Neural cell (in vitro differentiated cells): ENCODE measurements around the gene ARFRP1. TPM values are rescaled to one million over a fixed set of nuclear protein-coding genes. Genes with fewer than 3 reads are reported as not detected.

Experiments used
- H2AFZ ChIP-seq: fragments of 200-600, 300-800 bp; sonication (generic), shearing (Covaris generic); 2 replicates; pipeline ENCODE4 v1.6.0; 2014; ENCODE audit warnings: low read depth, mild to moderate bottlenecking, antibody characterized with exemption, low read length, moderate library complexity
- H3F3A ChIP-seq: fragments of 200-600 bp; shearing (Covaris generic); 2 replicates; pipeline ENCODE4 v1.6.1; 2016; ENCODE audit warnings: mild to moderate bottlenecking, moderate library complexity, mixed read lengths, antibody characterized with exemption, low read length; ENCODE audit not compliant: insufficient read depth, poor library complexity, severe bottlenecking
- H3K27ac ChIP-seq: fragments of 200-600, 300-800 bp; sonication (generic), shearing (Covaris generic); 2 replicates; pipeline ENCODE4 v1.5.1; 2014; ENCODE audit warnings: mild to moderate bottlenecking, low read length, moderate library complexity
- H3K27me3 ChIP-seq: fragments of 300-800, 200-600 bp; sonication (generic), shearing (Covaris generic); 2 replicates; pipeline ENCODE4 v1.6.0; 2014; ENCODE audit warnings: mild to moderate bottlenecking, low read depth, low read length, moderate library complexity; ENCODE audit not compliant: insufficient read depth
- H3K36me3 ChIP-seq: fragments of 300-800, 200-600 bp; sonication (generic), shearing (Covaris generic); 2 replicates; pipeline ENCODE4 v1.5.1; 2014; ENCODE audit warnings: mild to moderate bottlenecking, antibody characterized with exemption, low read length, moderate library complexity; ENCODE audit not compliant: insufficient read depth
- H3K4me2 ChIP-seq: fragments of 300-800, 200-600 bp; sonication (generic), shearing (Covaris generic); 2 replicates; pipeline ENCODE4 v1.6.0; 2014; ENCODE audit warnings: mild to moderate bottlenecking, low read length
- H3K4me3 ChIP-seq: fragments of 300-800, 200-600 bp; sonication (generic), shearing (Covaris generic); 2 replicates; pipeline ENCODE4 v1.5.1; 2014; ENCODE audit warnings: mild to moderate bottlenecking, low read length, moderate library complexity
- H3K79me2 ChIP-seq: fragments of 200-600 bp; shearing (Covaris generic); replicated peaks from 2 replicates; pipeline ENCODE4 v1.6.0; 2014; ENCODE audit warnings: mild to moderate bottlenecking, low read length, moderate library complexity; ENCODE audit not compliant: insufficient read depth
- H3K9ac ChIP-seq: fragments of 300-800, 200-600 bp; sonication (generic), shearing (Covaris generic); 2 replicates; pipeline ENCODE4 v1.6.1; 2016; ENCODE audit warnings: mild to moderate bottlenecking, low read length, mixed read lengths
- H3K9me2 ChIP-seq: fragments of 200-600 bp; shearing (Covaris generic); 2 replicates; pipeline ENCODE4 v1.6.1; 2016; ENCODE audit warnings: mild to moderate bottlenecking, low read length, mixed read lengths; ENCODE audit not compliant: insufficient read depth
- H3K9me3 ChIP-seq: fragments of 200-600, 300-800 bp; sonication (generic), shearing (Covaris generic); 2 replicates; pipeline ENCODE4 v1.6.1; 2016; ENCODE audit warnings: mild to moderate bottlenecking, mixed run types, low read length, moderate library complexity, mixed read lengths
- H4K20me1 ChIP-seq: fragments of 200-600 bp; shearing (Covaris generic); 2 replicates; pipeline ENCODE4 v1.6.1; 2016; ENCODE audit warnings: mild to moderate bottlenecking, mixed run types; ENCODE audit not compliant: insufficient read depth
- CTCF ChIP-seq: fragments of 450-650 bp; IDR thresholded peaks from 2 replicates; pipeline ENCODE4 v1.5.1; 2014; ENCODE audit warnings: antibody characterized with exemption, mild to moderate bottlenecking, moderate library complexity; ENCODE audit not compliant: poor library complexity, severe bottlenecking
- EP300 ChIP-seq: fragments of 450-650 bp; conservative IDR thresholded peaks from 2 replicates; pipeline ENCODE4 v1.6.1; 2014; ENCODE audit warnings: antibody characterized with exemption, mild to moderate bottlenecking, moderate library complexity; ENCODE audit not compliant: poor library complexity, severe bottlenecking
- EZH2 ChIP-seq: fragments of 200-600, 300-800 bp; shearing (Covaris generic), sonication (generic); IDR thresholded peaks from 2 replicates; pipeline ENCODE4 v1.6.1; 2014; ENCODE audit warnings: antibody characterized with exemption, low read length, borderline replicate concordance, mild to moderate bottlenecking; ENCODE audit not compliant: insufficient read depth, poor library complexity, severe bottlenecking
- MXI1 ChIP-seq: fragments of 450-650 bp; conservative IDR thresholded peaks from 2 replicates; pipeline ENCODE4 v1.6.1; 2014; ENCODE audit warnings: antibody characterized with exemption, mild to moderate bottlenecking; ENCODE audit not compliant: poor library complexity, severe bottlenecking
- POLR2AphosphoS5 ChIP-seq: IDR thresholded peaks from 2 replicates; pipeline ENCODE4 v1.6.1; 2012
- RAD21 ChIP-seq: fragments of 450-650 bp; conservative IDR thresholded peaks from 2 replicates; pipeline ENCODE4 v1.6.1; 2014; ENCODE audit warnings: antibody characterized with exemption, mild to moderate bottlenecking, moderate library complexity
- REST ChIP-seq: IDR thresholded peaks from 2 replicates; pipeline ENCODE4 v1.6.1; 2012; ENCODE audit warnings: borderline replicate concordance
- SMC3 ChIP-seq: fragments of 450-650 bp; conservative IDR thresholded peaks from 2 replicates; pipeline ENCODE4 v1.6.1; 2014; ENCODE audit warnings: antibody characterized with exemption, mild to moderate bottlenecking, moderate library complexity; ENCODE audit not compliant: poor library complexity
- TAF1 ChIP-seq: IDR thresholded peaks from 2 replicates; pipeline ENCODE4 v1.6.1; 2012; ENCODE audit warnings: low read depth
- polyA plus RNA-seq: library from polyadenylated mRNA; depleted of rRNA; stranded (reverse); fragments of >200 nt; gene quantifications from 2 replicates; pipeline ENCODE4 v1.2.3, GENCODE V29; 2014

Gene ARFRP1
- polyA plus RNA-seq, 1 donor from 2014 or later, result 70.9 TPM

DNA sequence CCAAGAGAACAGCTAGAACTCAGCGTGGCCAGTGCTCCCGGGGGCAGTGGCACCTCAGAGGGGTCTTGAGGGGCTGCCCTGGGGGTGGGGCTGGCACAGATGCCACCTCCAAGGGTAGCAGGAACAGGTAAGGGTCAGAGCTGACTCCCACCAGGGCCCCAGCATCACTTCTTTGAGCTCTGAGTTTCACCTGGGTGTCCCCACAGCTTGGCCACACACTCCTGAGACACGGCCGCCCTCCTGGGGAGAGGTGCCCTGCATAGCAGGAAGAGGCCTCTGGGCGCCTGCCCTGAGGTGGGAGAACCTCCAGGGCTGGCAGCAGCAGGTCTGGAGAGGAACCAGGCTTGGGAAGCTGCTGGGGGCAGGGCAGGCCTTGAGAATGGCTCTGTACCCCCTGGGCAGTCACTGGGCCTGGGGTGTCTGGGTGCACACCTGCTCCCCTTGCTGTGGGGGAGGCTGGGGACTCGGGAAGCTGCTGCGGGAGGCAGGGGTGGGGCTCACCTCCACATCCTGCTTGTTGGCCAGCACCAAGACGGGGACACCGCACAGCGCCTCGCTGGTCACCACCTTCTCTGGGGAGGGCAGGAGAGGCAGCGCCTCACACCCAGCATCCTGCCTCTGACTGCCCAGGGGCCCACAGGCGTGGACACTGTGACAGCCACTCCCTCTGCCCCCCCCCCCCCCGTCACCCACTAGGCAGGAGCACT, 6.3 kb downstream of the ARFRP1 start:
- H3K9me2 ChIP-seq, result no peaks in the 10 kb centered on the region
- H3F3A ChIP-seq, result no peaks in the 10 kb centered on the region
- TF ChIP-seq SMC3 (no peak), POLR2AphosphoS5 (peak; percentile 10), RAD21 (no peak)
- no peak overlapping the region for H2AFZ ChIP-seq
- no peak overlapping the region for H3K4me2 ChIP-seq
- no peak overlapping the region for H3K9ac ChIP-seq
- H3K27ac ChIP-seq, result no peak overlapping the region
- H3K4me3 ChIP-seq, result no peak overlapping the region
- no peaks in the 10 kb centered on the region for H3K27me3 ChIP-seq
- no peaks in the 10 kb centered on the region for H3K9me3 ChIP-seq
- peaks cover 2% of the 10 kb centered on the region for H3K79me2 ChIP-seq
- no peaks in the 10 kb centered on the region for H4K20me1 ChIP-seq
- H3K36me3 ChIP-seq, result no peaks in the 10 kb centered on the region

- H3K36me3 ChIP-seq, result no peaks in the 10 kb centered on the region
- H3K27me3 ChIP-seq, result no peaks in the 10 kb centered on the region
- no peak overlapping the region for H3K4me2 ChIP-seq
Measured at GRCh38 chr20:63701051-63701328, 6.8 kb downstream of the ARFRP1 start.

DNA sequence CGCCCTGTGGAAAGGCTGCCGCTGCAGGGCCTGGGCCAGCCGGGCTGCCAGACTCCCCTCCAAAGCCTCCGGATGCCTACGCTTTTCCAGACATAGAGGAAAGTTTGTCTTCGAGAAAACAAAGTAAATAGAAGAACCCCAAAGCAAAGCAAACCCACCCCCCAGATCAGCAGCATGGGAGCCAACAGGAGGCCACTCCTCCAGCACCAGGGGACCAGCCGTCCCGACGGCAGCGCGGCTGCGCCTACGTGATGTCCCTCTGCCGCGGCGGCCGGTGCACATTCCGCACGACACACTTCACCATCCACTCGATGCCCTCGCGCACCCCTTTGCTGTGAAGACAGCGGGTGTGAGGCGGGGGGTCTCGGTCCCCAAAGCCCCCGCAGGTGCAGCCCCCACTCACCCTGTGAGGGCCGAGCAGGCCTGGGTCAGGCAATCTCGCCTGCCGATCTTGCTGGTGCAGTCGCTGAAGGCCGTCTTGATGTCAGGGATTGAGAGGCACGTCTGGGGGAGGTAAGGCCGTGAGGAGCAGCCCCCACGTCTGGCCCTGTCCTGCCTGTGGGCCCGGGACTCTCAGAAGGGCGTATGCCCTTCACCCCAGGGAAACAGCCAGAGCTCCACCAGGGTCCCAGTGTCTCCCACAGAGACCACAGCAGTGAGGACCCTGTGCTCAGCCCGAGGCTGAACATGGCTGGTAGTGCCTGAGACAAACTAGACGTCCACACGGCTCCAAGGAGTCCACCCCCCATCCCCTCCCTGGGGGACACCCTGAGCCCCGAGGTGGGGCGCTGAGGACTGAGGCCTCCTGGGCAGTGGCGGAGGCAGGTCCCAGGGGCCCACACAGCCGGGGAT, 7.4 kb downstream of the ARFRP1 start:
- Histone ChIP-seq H3K36me3 (no peaks in the 10 kb centered on the region), H3K9me2 (no peaks in the 10 kb centered on the region), H3K79me2 (no peaks in the 10 kb centered on the region), H3K4me2 (no peak overlapping the region), H4K20me1 (no peaks in the 10 kb centered on the region), H3F3A (no peaks in the 10 kb centered on the region), H3K9me3 (no peaks in the 10 kb centered on the region), H3K9ac (no peak overlapping the region), H2AFZ (no peak overlapping the region), H3K27me3 (no peaks in the 10 kb centered on the region), H3K27ac (no peak overlapping the region), H3K4me3 (no peak overlapping the region)
- no peak for TF ChIP-seq SMC3
- TF ChIP-seq POLR2AphosphoS5, result no peak
- TF ChIP-seq EP300, result no peak
- no peak for TF ChIP-seq RAD21
- no peak for TF ChIP-seq EZH2
- no peak for TF ChIP-seq CTCF
- TF ChIP-seq REST, result no peak
- TF ChIP-seq MXI1, result no peak
- no peak for TF ChIP-seq TAF1

More at GRCh38 chr20:63701051-63701328, 6.8 kb downstream of the ARFRP1 start:
- Histone ChIP-seq H3K9me2 (no peaks in the 10 kb centered on the region), H3K9ac (no peak overlapping the region), H3K9me3 (no peaks in the 10 kb centered on the region), H4K20me1 (no peaks in the 10 kb centered on the region), H3K27ac (no peak overlapping the region), H3K4me3 (no peak overlapping the region), H3K79me2 (no peaks in the 10 kb centered on the region), H3F3A (no peaks in the 10 kb centered on the region), H2AFZ (no peak overlapping the region)
- no peak for TF ChIP-seq CTCF
- no peak for TF ChIP-seq SMC3
- TF ChIP-seq MXI1, result no peak
- no peak for TF ChIP-seq EZH2
